PC-3 (cell line): ENCODE results near the gene ST7. TPM values are rescaled to one million over a fixed set of nuclear protein-coding genes. Genes with fewer than 3 reads are reported as not detected.
A peak's percentile ranks its signal among the peaks of the same experiment; 100 is the strongest.
"Not testable (repeated sequence)": the region's sequence is repeated elsewhere in the genome, so short reads cannot be mapped to it uniquely, and the experiment has no call there.

Source experiments
- ATAC-seq: fragments of 200-7000 bp; cut with Tn5 transposase; 2 replicates; pipeline ENCODE4 v1.9.1; 2020; ENCODE audit warnings: mild to moderate bottlenecking, moderate library complexity
- BruUV-seq: library from RNA; stranded (reverse); fragments of 400-500 nt; replicated peaks from 2 replicates; lab custom pipeline; 2021; lab: Mats Ljungman, UMichigan
- CTCF ChIA-PET: fragments of 300-600 bp; sonication (Branson Sonifier 250); formaldehyde crosslinking; loops from one replicate; lab custom pipeline; 2022; ENCODE audit warnings: antibody characterized with exemption; lab: Charles Lee
- POLR2A ChIA-PET: fragments of 300-600 bp; sonication (Branson Sonifier 250); formaldehyde crosslinking; loops from one replicate; lab custom pipeline; 2022; ENCODE audit warnings: antibody characterized with exemption; ENCODE audit not compliant: unreplicated experiment; lab: Charles Lee
- DNase-seq: peaks from one replicate; pipeline ENCODE4 v3.0.0-alpha.2; 2015
- H2AFZ ChIP-seq: fragments of 300-600 bp; sonication (generic); 2 replicates; pipeline ENCODE4 v1.6.0; 2016; ENCODE audit warnings: antibody characterized with exemption, low read length
- H3F3A ChIP-seq: fragments of 300-600 bp; sonication (generic); one replicate; pipeline ENCODE4 v1.6.0; 2017; ENCODE audit warnings: antibody characterized with exemption, low read length, control low read depth, mild to moderate bottlenecking; ENCODE audit not compliant: unreplicated experiment
- H3K27ac ChIP-seq: fragments of 300-600 bp; sonication (generic); 2 replicates; pipeline ENCODE4 v1.5.1; 2016; ENCODE audit warnings: mild to moderate bottlenecking, low read length
- H3K27me3 ChIP-seq: fragments of 300-600 bp; sonication (generic); 2 replicates; pipeline ENCODE4 v1.6.1; 2016; ENCODE audit warnings: low read length, mixed read lengths
- H3K36me3 ChIP-seq: fragments of 300-600 bp; sonication (generic); 2 replicates; pipeline ENCODE4 v1.6.1; 2016; ENCODE audit warnings: low read depth, mixed run types, low read length, mixed read lengths
- H3K4me1 ChIP-seq: fragments of 300-600 bp; sonication (generic); 2 replicates; pipeline ENCODE4 v1.5.1; 2016; ENCODE audit warnings: low read length; ENCODE audit not compliant: insufficient read depth
- H3K4me2 ChIP-seq: fragments of 300-600 bp; sonication (generic); 2 replicates; pipeline ENCODE4 v1.6.0; 2016; ENCODE audit warnings: low read length
- H3K4me3 ChIP-seq: fragments of 300-600 bp; sonication (generic); 2 replicates; pipeline ENCODE4 v1.5.1; 2016; ENCODE audit warnings: mild to moderate bottlenecking, low read length, mixed read lengths
- H3K79me2 ChIP-seq: fragments of 300-600 bp; sonication (generic); 2 replicates; pipeline ENCODE4 v1.6.1; 2017; ENCODE audit warnings: low read length, mixed read lengths
- H3K9ac ChIP-seq: fragments of 300-600 bp; sonication (generic); 2 replicates; pipeline ENCODE4 v1.6.0; 2016; ENCODE audit warnings: mild to moderate bottlenecking, low read length
- H3K9me2 ChIP-seq: fragments of 300-600 bp; sonication (generic); replicated peaks from 2 replicates; pipeline ENCODE4 v1.6.1; 2016; ENCODE audit warnings: mixed run types, low read length, mixed read lengths
- H3K9me3 ChIP-seq: fragments of 300-600 bp; sonication (generic); 2 replicates; pipeline ENCODE4 v1.6.1; 2016; ENCODE audit warnings: low read length, mixed read lengths
- H4K20me1 ChIP-seq: fragments of 300-600 bp; sonication (generic); 2 replicates; pipeline ENCODE4 v1.6.1; 2016; ENCODE audit warnings: low read length, mixed read lengths
- CTCF ChIP-seq: fragments of 300-600 bp; sonication (generic); conservative IDR thresholded peaks from 2 replicates; pipeline ENCODE4 v1.5.1; 2017; ENCODE audit warnings: antibody characterized with exemption, low read depth, mild to moderate bottlenecking, low read length
- EZH2 ChIP-seq: fragments of 300-600 bp; sonication (generic); IDR thresholded peaks from one replicate; pipeline ENCODE4 v1.6.1; 2017; ENCODE audit warnings: antibody characterized with exemption, mild to moderate bottlenecking, low read length; ENCODE audit not compliant: unreplicated experiment
- EZH2phosphoT487 ChIP-seq: fragments of 300-600 bp; sonication (generic); IDR thresholded peaks from 2 replicates; pipeline ENCODE4 v1.6.1; 2018; ENCODE audit warnings: mild to moderate bottlenecking, antibody characterized with exemption, low read length, borderline replicate concordance
- intact Hi-C: fragments of 100-400 bp; cut with micrococcal nuclease; formaldehyde crosslinking; loops from 2 replicates; pipeline ENCODE4 v1.9.0; 2023
- total RNA-seq: library from RNA; depleted of rRNA; stranded (reverse); fragments of >200 nt; gene quantifications from 2 replicates; pipeline ENCODE4 v1.2.3, GENCODE V29; 2014

Gene ST7
- total RNA-seq, 1 experiment from 2014 or later, result 19.7 TPM

DNA sequence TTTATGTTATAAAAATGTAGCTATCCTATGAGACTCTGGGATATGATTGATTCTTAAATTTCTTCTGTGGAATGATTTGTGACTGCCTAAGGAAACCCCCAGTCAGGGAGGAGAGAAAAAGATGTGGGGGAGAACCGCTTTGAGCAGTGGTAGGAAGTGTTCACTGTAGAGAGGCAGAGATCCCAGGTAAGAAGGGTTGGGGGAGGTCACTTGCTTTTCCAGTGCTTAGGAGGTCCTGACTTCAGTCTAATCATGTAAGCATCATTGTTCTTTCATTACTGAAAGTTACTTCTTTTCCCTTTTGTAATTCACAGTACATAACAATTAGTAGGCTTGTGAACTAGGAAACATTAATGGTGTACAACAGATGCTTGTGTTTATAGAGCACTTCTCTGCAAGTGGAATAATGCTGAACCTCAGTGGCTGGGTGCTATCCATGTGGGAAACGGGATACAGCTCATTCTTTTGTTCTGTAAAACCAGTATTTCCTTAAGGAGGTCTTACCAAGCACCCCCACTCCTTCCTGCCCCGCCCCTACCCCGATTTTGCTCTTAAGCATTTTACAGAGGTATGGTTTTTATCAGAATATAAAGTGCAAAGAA lies 165.4 kb downstream of the ST7 start:
- no peaks in the 10 kb centered on the region for H4K20me1 ChIP-seq
- no peak for DNase-seq
- H3K9me2 ChIP-seq, result no peaks in the 10 kb centered on the region
- no peaks in the 10 kb centered on the region for H3K9me3 ChIP-seq
- intact Hi-C loops, result loop anchor here (1.0 kb wide), 2 partner anchors 130 to 188 kb away; no protein-coding TSS in a partner anchor
- H3K4me2 ChIP-seq, result 0 out of 2 replicates have a peak overlapping the region, but pooled peaks have one; percentile 12
- POLR2A ChIA-PET, result no interaction called here
- H3K27ac ChIP-seq, result no peak overlapping the region
- no TSS peak for BruUV-seq
- H3K79me2 ChIP-seq, result no peaks in the 10 kb centered on the region
- no peaks in the 10 kb centered on the region for H3K27me3 ChIP-seq
- H3F3A ChIP-seq, result no peaks in the 10 kb centered on the region
- CTCF ChIA-PET, result interaction anchor here (0.6 to 1.4 kb wide), 2 partner anchors 8 to 130 kb away, joined by 3 to 4 read pairs; no protein-coding TSS in a partner anchor
- no peak for ATAC-seq
- peaks cover 34% of the 10 kb centered on the region for H3K4me1 ChIP-seq
- no peaks in the 10 kb centered on the region for H3K36me3 ChIP-seq
- no peak overlapping the region for H3K9ac ChIP-seq
- TF ChIP-seq EZH2, result no peak
- no peak for TF ChIP-seq CTCF
- no peak for TF ChIP-seq EZH2phosphoT487
- no peak overlapping the region for H3K4me3 ChIP-seq
- no peak overlapping the region for H2AFZ ChIP-seq

GRCh38 chr7:117119192-117119924 lies 166.1 kb downstream of the ST7 start:
- H3K9ac ChIP-seq, result no peak overlapping the region
- peak; percentile 27 for ATAC-seq
- H3F3A ChIP-seq, result no peaks in the 10 kb centered on the region
- no peak overlapping the region for H3K27ac ChIP-seq
- intact Hi-C loops, result loop anchor here (1.0 kb wide), 2 partner anchors 131 to 189 kb away; no protein-coding TSS in a partner anchor
- peak; percentile 87 for DNase-seq
- no peak overlapping the region for H3K4me2 ChIP-seq
- peaks cover 39% of the 10 kb centered on the region for H3K4me1 ChIP-seq
- POLR2A ChIA-PET, result no interaction called here
- no peaks in the 10 kb centered on the region for H3K9me2 ChIP-seq
- H4K20me1 ChIP-seq, result no peaks in the 10 kb centered on the region
- no peaks in the 10 kb centered on the region for H3K27me3 ChIP-seq
- H3K4me3 ChIP-seq, result no peak overlapping the region
- H2AFZ ChIP-seq, result no peak overlapping the region
- CTCF ChIA-PET, result interaction anchor here (0.6 to 1.4 kb wide), 2 partner anchors 9 to 131 kb away, joined by 3 to 4 read pairs; no protein-coding TSS in a partner anchor
- H3K79me2 ChIP-seq, result no peaks in the 10 kb centered on the region
- BruUV-seq, result no TSS peak
- no peaks in the 10 kb centered on the region for H3K36me3 ChIP-seq
- no peaks in the 10 kb centered on the region for H3K9me3 ChIP-seq
- no peak for TF ChIP-seq EZH2
- TF ChIP-seq CTCF, result peak; percentile 89

DNA sequence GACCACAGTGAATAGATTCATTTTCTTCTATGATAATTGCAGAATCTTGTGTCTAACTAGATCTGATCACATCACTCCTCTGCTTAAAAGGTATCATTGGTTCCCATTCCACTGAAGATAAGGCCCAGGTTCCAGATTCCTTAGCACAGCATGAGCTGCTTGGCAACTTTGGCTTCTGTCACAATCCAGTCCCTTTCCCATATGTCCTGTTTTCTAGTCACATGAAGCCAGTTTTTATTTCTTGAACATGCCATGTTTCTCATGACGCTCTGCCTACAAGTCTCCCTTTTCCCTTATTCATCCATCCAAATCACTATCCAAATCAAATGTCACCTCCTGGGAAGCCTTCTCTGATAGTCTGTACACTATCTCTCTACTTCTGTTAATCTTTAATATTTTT lies 167.0 kb downstream of the ST7 start:
- H3K36me3 ChIP-seq, CTCF ChIA-PET, H3K4me2 ChIP-seq, H4K20me1 ChIP-seq, H3K9me3 ChIP-seq, DNase-seq, H3K9ac ChIP-seq, POLR2A ChIA-PET, H3K9me2 ChIP-seq, H3K4me3 ChIP-seq, H3F3A ChIP-seq, H3K27me3 ChIP-seq, BruUV-seq, ATAC-seq, H2AFZ ChIP-seq, H3K79me2 ChIP-seq: not testable (repeated sequence)
- Histone ChIP-seq H3K4me1 (peaks cover 48% of the 10 kb centered on the region), H3K27ac (peak overlapping the region; percentile 33; the same call in 1 of the 2 replicates)
- intact Hi-C loops, result loop anchor here (5.0 to 10.0 kb wide), 3 partner anchors 113 to 946 kb away; no protein-coding TSS in a partner anchor

DNA sequence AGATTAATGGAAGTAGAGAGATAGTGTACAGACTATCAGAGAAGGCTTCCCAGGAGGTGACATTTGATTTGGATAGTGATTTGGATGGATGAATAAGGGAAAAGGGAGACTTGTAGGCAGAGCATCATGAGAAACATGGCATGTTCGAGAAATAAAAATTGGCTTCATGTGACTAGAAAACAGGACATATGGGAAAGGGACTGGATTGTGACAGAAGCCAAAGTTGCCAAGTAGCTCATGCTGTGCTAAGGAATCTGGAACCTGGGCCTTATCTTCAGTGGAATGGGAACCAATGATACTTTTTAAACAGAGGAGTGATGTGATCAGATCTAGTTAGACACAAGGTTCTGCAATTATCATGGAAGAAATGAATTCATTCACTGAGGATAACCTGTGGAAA lies 168.7 kb downstream of the ST7 start:
- H3K27me3 ChIP-seq, H3K36me3 ChIP-seq, H3K27ac ChIP-seq, H3F3A ChIP-seq, DNase-seq, ATAC-seq, H4K20me1 ChIP-seq, H3K9me2 ChIP-seq, POLR2A ChIA-PET, H3K79me2 ChIP-seq, H3K9me3 ChIP-seq, H3K4me3 ChIP-seq, CTCF ChIA-PET, BruUV-seq, H3K9ac ChIP-seq, H2AFZ ChIP-seq: not testable (repeated sequence)
- intact Hi-C loops, result loop anchor here (5.0 to 10.0 kb wide), 3 partner anchors 115 to 947 kb away; no protein-coding TSS in a partner anchor
- H3K4me1 ChIP-seq, result peaks cover 53% of the 10 kb centered on the region
- peak overlapping the region; percentile 11; the same call in 1 of the 2 replicates for H3K4me2 ChIP-seq
